ENCODE measurements around the gene IFITM1. TPM values are rescaled to one million over a fixed set of nuclear protein-coding genes. Genes with fewer than 3 reads are reported as not detected.

Gene IFITM1
- total and polyA plus RNA-seq, 2 of the 13 experiments (the other 11 are each of a cell fraction or from before 2014, with no cell fraction given): 0.38 to 11.1 TPM

DNA sequence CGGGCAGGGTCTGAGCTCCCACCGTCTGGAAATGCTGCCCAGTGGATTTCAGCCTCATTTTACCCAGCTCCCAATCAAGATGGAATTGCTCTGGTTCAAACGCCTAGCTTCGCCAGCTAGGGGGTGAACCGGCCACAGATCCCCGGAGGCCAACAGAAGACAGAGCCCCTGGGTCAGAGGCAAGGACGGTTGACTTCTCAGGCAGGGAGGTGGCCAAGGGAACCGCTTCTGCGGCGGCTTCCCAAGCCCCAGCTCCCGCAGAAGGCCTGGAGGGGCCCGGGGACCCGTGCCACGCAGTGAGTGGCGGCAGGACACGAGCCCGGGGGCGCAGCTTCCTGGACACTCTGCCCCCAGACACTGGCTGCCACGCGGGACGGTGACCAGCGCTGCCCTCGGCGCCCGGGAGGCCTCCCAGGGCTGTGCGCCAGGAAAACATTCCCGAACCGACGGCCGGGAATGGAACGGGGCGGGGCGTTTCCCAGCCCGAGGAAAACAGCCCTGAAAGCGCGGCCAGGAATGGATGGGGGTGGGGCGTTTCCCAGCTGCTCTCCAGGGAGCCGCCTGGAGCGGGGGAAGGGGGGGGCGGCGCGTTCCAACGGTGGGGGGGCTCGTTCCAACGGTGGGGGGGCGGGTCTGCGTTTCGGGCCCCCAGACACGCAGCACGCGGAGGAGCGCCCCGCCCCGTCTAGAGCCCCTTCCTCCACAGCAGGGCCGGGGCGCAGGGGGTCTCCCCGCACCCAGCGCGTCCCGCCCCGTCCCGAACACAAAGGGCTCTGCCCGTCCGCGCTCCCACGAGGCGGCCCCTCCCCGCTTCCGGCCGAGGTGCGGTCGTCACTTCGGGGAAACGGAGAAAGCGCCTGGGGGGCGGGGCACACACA, 42.0 kb downstream of the IFITM1 start:
- FAIRE-seq: no peak
- Histone ChIP-seq H3K79me2 (ENCODE audit: insufficient read depth, low read length) (no peaks in the 10 kb centered on the region), H3K9me3 (ENCODE audit: low read length) (peaks cover 2% of the 10 kb centered on the region), H3K27me3 (ENCODE audit: control insufficient read depth in 1 of 2, insufficient read depth in 2 of 2, low read length in 2 of 2) (peaks cover 0 to 3% of the 10 kb centered on the region in 2 experiments; a peak in 1 of 5 replicates), H3K36me3 (replicated peaks in 1 of 2; ENCODE audit: control insufficient read depth in 1 of 2, insufficient read depth in 2 of 2, low read length in 2 of 2) (no peaks in the 10 kb centered on the region), H3K4me2 (ENCODE audit: low read depth, low read length) (peak overlapping the region; percentile 86), H3K27ac (ENCODE audit: extremely low read length, insufficient read depth, low read length) (peak overlapping the region; percentile 95), H2AFZ (ENCODE audit: low read length) (no peak overlapping the region), H4K20me1 (ENCODE audit: insufficient read depth, low read length) (no peaks in the 10 kb centered on the region), H3K4me1 (ENCODE audit: insufficient read depth, low read length) (peaks cover 51% of the 10 kb centered on the region), H3K4me3 (replicated peaks in 1 of 3; ENCODE audit: insufficient read depth in 1 of 3, low read depth in 2 of 3, low read length in 3 of 3) (peak overlapping the region; percentile 28 to 70 (median 46); a peak in 5 of 6 replicates), H3K9ac (ENCODE audit: insufficient read depth, low read depth, low read length) (peak overlapping the region; percentile 89)
- POLR2A ChIA-PET: interaction anchor here (0.6 to 5.0 kb wide), 25 partner anchors 9 to 351 kb away, joined by 3 to 85 read pairs (median 4); partner anchors contain the start of genes BET1L, EPS8L2, IFITM2 and RIC8A
- CTCF ChIA-PET (ENCODE audit: low intra/inter-chr PET ratio, low total read pairs): no interaction called here
- BruUV-seq (replicated peaks): TSS peak; percentile 87
- intact Hi-C loops (cut with micrococcal nuclease; ENCODE audit: unreplicated experiment): loop anchor here (5.0 kb wide), 1 partner anchor 49 kb away; the partner anchor contains the start of gene IFITM2
- peak; percentile 82 for ATAC-seq
- peak; percentile 90 for DNase-seq (ENCODE audit: low spot score)
- 3% methylated on average over 7 of the region's 76 CpGs for WGBS (ENCODE audit: low lambda C conversion rate)
- in situ Hi-C loops (cut with HindIII; ENCODE audit: extremely low pct_ligation_motif_present, low pct_unique_long_range_greater_than_20kb): no loop called here
- no peak for TF ChIP-seq ZNF841 (CRISPR knock-in tag; IDR thresholded peaks at IDR 0.05; ENCODE audit: borderline replicate concordance)
- TF ChIP-seq RARG (CRISPR knock-in tag; IDR thresholded peaks at IDR 0.05; ENCODE audit: low read depth): no peak
- peak; percentile 91; the same call in 1 of the 2 replicates for TF ChIP-seq ZNF747 (CRISPR knock-in tag; IDR thresholded peaks at IDR 0.05; ENCODE audit: borderline replicate concordance)
- no peak for TF ChIP-seq NPAS2 (CRISPR knock-in tag; IDR thresholded peaks at IDR 0.05; ENCODE audit: borderline replicate concordance)
- TF ChIP-seq EP300 (IDR thresholded peaks at IDR 0.05; ENCODE audit: low read depth in 2 of 2, low read length in 2 of 2): peak in 1 of 2 experiments; percentile 38; a peak in 2 of 4 replicates
- TF ChIP-seq EP300 (CRISPR knock-in tag; IDR thresholded peaks at IDR 0.05; ENCODE audit: borderline replicate concordance): no peak; the same call in 1 of the 2 replicates
- no peak for TF ChIP-seq HMG20B (CRISPR knock-in tag; conservative IDR thresholded peaks at IDR 0.05)
- TF ChIP-seq, protein P1, sequence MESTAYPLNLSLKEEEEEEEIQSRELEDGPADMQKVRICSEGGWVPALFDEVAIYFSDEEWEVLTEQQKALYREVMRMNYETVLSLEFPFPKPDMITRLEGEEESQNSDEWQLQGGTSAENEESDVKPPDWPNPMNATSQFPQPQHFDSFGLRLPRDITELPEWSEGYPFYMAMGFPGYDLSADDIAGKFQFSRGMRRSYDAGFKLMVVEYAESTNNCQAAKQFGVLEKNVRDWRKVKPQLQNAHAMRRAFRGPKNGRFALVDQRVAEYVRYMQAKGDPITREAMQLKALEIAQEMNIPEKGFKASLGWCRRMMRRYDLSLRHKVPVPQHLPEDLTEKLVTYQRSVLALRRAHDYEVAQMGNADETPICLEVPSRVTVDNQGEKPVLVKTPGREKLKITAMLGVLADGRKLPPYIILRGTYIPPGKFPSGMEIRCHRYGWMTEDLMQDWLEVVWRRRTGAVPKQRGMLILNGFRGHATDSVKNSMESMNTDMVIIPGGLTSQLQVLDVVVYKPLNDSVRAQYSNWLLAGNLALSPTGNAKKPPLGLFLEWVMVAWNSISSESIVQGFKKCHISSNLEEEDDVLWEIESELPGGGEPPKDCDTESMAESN (CRISPR knock-in tag; conservative IDR thresholded peaks at IDR 0.05): peak; percentile 48
- TF ChIP-seq ZNF550 (CRISPR knock-in tag; IDR thresholded peaks at IDR 0.05; ENCODE audit: borderline replicate concordance): no peak
- TF ChIP-seq, protein P2, sequence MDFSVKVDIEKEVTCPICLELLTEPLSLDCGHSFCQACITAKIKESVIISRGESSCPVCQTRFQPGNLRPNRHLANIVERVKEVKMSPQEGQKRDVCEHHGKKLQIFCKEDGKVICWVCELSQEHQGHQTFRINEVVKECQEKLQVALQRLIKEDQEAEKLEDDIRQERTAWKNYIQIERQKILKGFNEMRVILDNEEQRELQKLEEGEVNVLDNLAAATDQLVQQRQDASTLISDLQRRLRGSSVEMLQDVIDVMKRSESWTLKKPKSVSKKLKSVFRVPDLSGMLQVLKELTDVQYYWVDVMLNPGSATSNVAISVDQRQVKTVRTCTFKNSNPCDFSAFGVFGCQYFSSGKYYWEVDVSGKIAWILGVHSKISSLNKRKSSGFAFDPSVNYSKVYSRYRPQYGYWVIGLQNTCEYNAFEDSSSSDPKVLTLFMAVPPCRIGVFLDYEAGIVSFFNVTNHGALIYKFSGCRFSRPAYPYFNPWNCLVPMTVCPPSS (IDR thresholded peaks at IDR 0.05): no peak
- TF ChIP-seq ZNF430 (CRISPR knock-in tag; IDR thresholded peaks at IDR 0.05): peak; percentile 85; the same call in 1 of the 2 replicates
- peak; percentile 86 for TF ChIP-seq GABPB1 (CRISPR knock-in tag; IDR thresholded peaks at IDR 0.05)
- TF ChIP-seq ZNF3 (CRISPR knock-in tag; IDR thresholded peaks at IDR 0.05): no peak
